DOHH2 (cell line): ENCODE data around the gene ALG9.

Experiments
- H3F3A ChIP-seq: fragments of 200-600 bp; sonication (generic), shearing (Covaris generic); 2 replicates; pipeline ENCODE4 v1.6.0; 2016; ENCODE audit warnings: antibody characterized with exemption, mild to moderate bottlenecking; ENCODE audit not compliant: control insufficient read depth, insufficient read depth
- H3K27ac ChIP-seq: fragments of 200-600 bp; sonication (generic); 2 replicates; pipeline ENCODE4 v1.5.1; 2014; ENCODE audit warnings: low read depth, mild to moderate bottlenecking, low read length, moderate library complexity
- H3K27me3 ChIP-seq: fragments of 200-600 bp; sonication (generic); 2 replicates; pipeline ENCODE4 v1.6.1; 2014; ENCODE audit warnings: mild to moderate bottlenecking, low read length, mixed read lengths; ENCODE audit not compliant: control insufficient read depth
- H3K36me3 ChIP-seq: fragments of 200-600 bp; sonication (generic); 2 replicates; pipeline ENCODE4 v1.6.1; 2014; ENCODE audit warnings: mild to moderate bottlenecking, low read length, moderate library complexity, mixed read lengths; ENCODE audit not compliant: control insufficient read depth
- H3K4me1 ChIP-seq: fragments of 200-600 bp; sonication (generic); 2 replicates; pipeline ENCODE4 v1.6.1; 2014; ENCODE audit warnings: mild to moderate bottlenecking, low read length, mixed read lengths; ENCODE audit not compliant: control insufficient read depth
- H3K4me2 ChIP-seq: fragments of 200-600 bp; sonication (generic); 2 replicates; pipeline ENCODE4 v1.6.0; 2014; ENCODE audit warnings: mild to moderate bottlenecking, low read length, moderate library complexity
- H3K4me3 ChIP-seq: fragments of 200-600 bp; sonication (generic); 2 replicates; pipeline ENCODE4 v1.5.1; 2014; ENCODE audit warnings: mild to moderate bottlenecking, low read length, mixed read lengths
- H3K79me2 ChIP-seq: fragments of 200-600 bp; sonication (generic); 2 replicates; pipeline ENCODE4 v1.6.1; 2014; ENCODE audit warnings: mild to moderate bottlenecking, low read length, mixed read lengths; ENCODE audit not compliant: control insufficient read depth
- H3K9me2 ChIP-seq: fragments of 200-600 bp; sonication (generic); replicated peaks from 2 replicates; pipeline ENCODE4 v1.6.1; 2014; ENCODE audit warnings: mild to moderate bottlenecking, low read length, mixed read lengths; ENCODE audit not compliant: control insufficient read depth
- H3K9me3 ChIP-seq: fragments of 200-600 bp; sonication (generic); 2 replicates; pipeline ENCODE4 v1.6.1; 2014; ENCODE audit warnings: antibody characterized with exemption, low read length, mixed read lengths; ENCODE audit not compliant: control insufficient read depth, insufficient read depth
- H4K20me1 ChIP-seq: fragments of 200-600 bp; sonication (generic); 2 replicates; pipeline ENCODE4 v1.6.0; 2014; ENCODE audit warnings: low read depth, mild to moderate bottlenecking, antibody characterized with exemption, low read length, moderate library complexity; ENCODE audit not compliant: control insufficient read depth, insufficient read depth
- EZH2phosphoT487 ChIP-seq: fragments of 200-600 bp; sonication (generic); IDR thresholded peaks from 2 replicates; pipeline ENCODE4 v1.6.1; 2017; ENCODE audit warnings: borderline replicate concordance, mild to moderate bottlenecking, antibody characterized with exemption, low read length, moderate library complexity, mixed read lengths
- TF ChIP-seq, protein P1 (sequence below): fragments of 200-600 bp; sonication (generic); IDR thresholded peaks from one replicate; pipeline ENCODE4 v1.5.1; 2014; ENCODE audit warnings: antibody characterized with exemption, mild to moderate bottlenecking, low read depth, low read length; ENCODE audit not compliant: poor library complexity, severe bottlenecking

Gene ALG9

DNA sequence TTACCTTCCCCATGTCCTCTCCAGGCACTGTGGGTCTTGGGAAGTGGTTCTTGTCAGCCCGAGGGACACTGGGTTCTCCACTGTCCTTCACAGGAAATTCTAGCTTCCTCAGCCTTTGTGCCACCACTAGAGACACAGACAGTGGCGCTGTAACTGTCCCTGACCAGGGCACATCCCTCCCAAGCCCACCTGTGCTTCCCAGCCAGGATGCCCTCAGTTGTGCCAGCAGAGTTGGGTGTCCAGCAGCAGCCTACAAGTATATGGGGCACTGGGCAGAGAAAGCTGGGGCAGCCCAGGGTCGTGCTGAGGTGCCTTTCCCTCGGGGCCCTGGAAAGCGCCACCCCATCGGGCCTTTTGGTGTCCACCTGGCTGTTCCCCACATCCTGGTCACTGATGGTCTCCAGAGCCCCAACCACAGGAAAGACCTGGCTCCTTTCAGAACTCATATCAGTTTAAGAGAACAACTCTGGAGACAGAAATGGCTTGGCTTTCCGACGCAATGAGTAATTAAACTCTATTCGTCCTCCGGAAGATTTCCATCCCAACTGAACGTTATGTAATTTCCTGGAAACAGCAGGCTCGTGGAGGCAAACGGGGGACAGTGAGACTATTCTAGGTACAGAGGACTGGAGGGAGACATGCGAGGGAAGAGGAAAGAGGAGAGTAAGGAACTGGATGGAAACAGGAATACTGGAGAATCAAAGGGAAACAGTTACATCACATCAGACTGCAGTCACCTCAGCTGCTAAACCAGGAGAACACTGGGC lies 133.8 kb downstream of the ALG9 start:
- Histone ChIP-seq H3K27ac (no peak overlapping the region), H3K79me2 (no peaks in the 10 kb centered on the region), H3K4me2 (no peak overlapping the region), H3K27me3 (no peaks in the 10 kb centered on the region), H3K9me3 (no peaks in the 10 kb centered on the region), H3K4me1 (no peaks in the 10 kb centered on the region), H3K4me3 (no peak overlapping the region), H3K9me2 (no peaks in the 10 kb centered on the region), H3K36me3 (peaks cover 36% of the 10 kb centered on the region), H4K20me1 (no peaks in the 10 kb centered on the region), H3F3A (no peaks in the 10 kb centered on the region)
- TF ChIP-seq EZH2phosphoT487 = no peak
- TF ChIP-seq, protein P1, sequence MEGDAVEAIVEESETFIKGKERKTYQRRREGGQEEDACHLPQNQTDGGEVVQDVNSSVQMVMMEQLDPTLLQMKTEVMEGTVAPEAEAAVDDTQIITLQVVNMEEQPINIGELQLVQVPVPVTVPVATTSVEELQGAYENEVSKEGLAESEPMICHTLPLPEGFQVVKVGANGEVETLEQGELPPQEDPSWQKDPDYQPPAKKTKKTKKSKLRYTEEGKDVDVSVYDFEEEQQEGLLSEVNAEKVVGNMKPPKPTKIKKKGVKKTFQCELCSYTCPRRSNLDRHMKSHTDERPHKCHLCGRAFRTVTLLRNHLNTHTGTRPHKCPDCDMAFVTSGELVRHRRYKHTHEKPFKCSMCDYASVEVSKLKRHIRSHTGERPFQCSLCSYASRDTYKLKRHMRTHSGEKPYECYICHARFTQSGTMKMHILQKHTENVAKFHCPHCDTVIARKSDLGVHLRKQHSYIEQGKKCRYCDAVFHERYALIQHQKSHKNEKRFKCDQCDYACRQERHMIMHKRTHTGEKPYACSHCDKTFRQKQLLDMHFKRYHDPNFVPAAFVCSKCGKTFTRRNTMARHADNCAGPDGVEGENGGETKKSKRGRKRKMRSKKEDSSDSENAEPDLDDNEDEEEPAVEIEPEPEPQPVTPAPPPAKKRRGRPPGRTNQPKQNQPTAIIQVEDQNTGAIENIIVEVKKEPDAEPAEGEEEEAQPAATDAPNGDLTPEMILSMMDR = no peak

DNA sequence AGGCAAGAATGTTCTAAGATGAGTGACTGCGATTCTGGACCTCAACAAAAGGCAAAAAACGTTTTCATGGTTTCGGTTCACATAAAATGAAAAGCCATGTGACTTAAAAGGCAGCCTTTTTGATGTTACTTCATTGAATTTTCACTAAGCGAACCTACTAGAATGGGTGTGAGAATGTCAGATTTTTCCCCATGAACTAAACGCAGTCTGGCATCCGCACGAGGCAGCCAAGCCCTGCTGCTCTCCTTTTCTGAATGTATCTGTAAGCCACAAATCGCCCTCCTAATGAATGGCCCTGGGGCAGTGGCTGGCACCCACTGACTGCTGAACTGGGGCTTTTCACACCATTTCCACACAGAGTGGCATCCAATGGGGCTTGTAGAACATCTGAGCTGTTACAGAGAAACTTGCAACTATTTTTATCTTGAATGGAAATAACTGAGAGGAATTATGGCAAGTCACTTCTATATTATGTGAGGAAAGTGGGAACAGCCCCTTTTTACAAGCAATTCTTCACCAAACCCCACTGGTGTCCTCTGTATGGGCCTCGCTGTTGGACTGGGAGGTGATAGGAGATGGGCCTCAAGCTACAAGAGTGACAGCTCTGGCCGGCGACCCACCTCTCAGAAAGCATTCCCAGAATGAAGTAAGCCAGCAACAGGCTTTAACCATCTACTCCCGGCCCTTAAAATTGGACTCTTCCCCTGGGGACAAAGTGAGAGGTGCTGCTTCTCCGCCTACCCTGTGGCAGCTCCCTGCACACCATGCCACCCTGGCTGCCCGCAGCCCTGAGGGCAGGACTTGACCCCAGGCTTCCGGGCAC lies 134.5 kb downstream of the ALG9 start:
- no peaks in the 10 kb centered on the region for H3K4me1 ChIP-seq
- no peak overlapping the region for H3K4me2 ChIP-seq
- H3K9me3 ChIP-seq = no peaks in the 10 kb centered on the region
- no peak for TF ChIP-seq EZH2phosphoT487
- TF ChIP-seq, protein P1 = no peak
- no peaks in the 10 kb centered on the region for H4K20me1 ChIP-seq
- no peaks in the 10 kb centered on the region for H3K27me3 ChIP-seq
- H3K4me3 ChIP-seq = no peak overlapping the region
- H3K27ac ChIP-seq = no peak overlapping the region
- no peaks in the 10 kb centered on the region for H3F3A ChIP-seq
- no peaks in the 10 kb centered on the region for H3K79me2 ChIP-seq
- H3K9me2 ChIP-seq = no peaks in the 10 kb centered on the region
- H3K36me3 ChIP-seq = peaks cover 29% of the 10 kb centered on the region
